IMR-90 (cell line): ENCODE measurements around the gene FRMD3. TPM values are rescaled to one million over a fixed set of nuclear protein-coding genes. Genes with fewer than 3 reads are reported as not detected.

Experiments used
- ATAC-seq: fragments of 200-7000 bp; cut with Tn5 transposase; 2 replicates; pipeline ENCODE4 v1.9.1; 2020; ENCODE audit warnings: low read depth, mild to moderate bottlenecking, moderate library complexity
- BruUV-seq: library from RNA; stranded (reverse); fragments of 400-500 nt; replicated peaks from 2 replicates; lab custom pipeline; 2021; lab: Mats Ljungman, UMichigan
- CTCF ChIA-PET: fragments of 300-600 bp; formaldehyde crosslinking; extraction: SDS; loops from one replicate; lab custom pipeline; 2021; ENCODE audit warnings: antibody characterized with exemption; lab: Yijun Ruan, JAX
- POLR2A ChIA-PET: fragments of 300-600 bp; sonication (Branson Sonifier 250); formaldehyde crosslinking; loops from one replicate; lab custom pipeline; 2022; ENCODE audit warnings: antibody characterized with exemption; ENCODE audit not compliant: unreplicated experiment; lab: Charles Lee
- DNase-seq: peaks from one replicate; pipeline ENCODE4 v3.0.0; 2013
- H2AFZ ChIP-seq: replicated peaks from 2 replicates; pipeline ENCODE3; 2013; ENCODE audit warnings: low read length, mild to moderate bottlenecking; ENCODE audit not compliant: poor library complexity
- H2AK5ac ChIP-seq: 2 replicates; pipeline ENCODE4 v1.6.1; 2013; ENCODE audit warnings: low read depth, low read length, inconsistent platforms
- H2AK9ac ChIP-seq: replicated peaks from 2 replicates; pipeline ENCODE3; 2013; ENCODE audit warnings: mild to moderate bottlenecking, low read depth, low read length, moderate library complexity; ENCODE audit not compliant: poor library complexity
- H2BK120ac ChIP-seq: 2 replicates; pipeline ENCODE4 v1.6.1; 2013; ENCODE audit warnings: low read depth, low read length, inconsistent platforms
- H2BK15ac ChIP-seq: 3 replicates; pipeline ENCODE4 v1.6.1; 2013; ENCODE audit warnings: low read depth, low read length, inconsistent platforms
- H2BK20ac ChIP-seq: 2 replicates; pipeline ENCODE4 v1.6.1; 2013; ENCODE audit warnings: low read depth, mild to moderate bottlenecking, inconsistent platforms, low read length, moderate library complexity
- H2BK5ac ChIP-seq: 2 replicates; pipeline ENCODE4 v1.6.1; 2013; ENCODE audit warnings: mild to moderate bottlenecking, low read depth, low read length, inconsistent platforms; ENCODE audit not compliant: poor library complexity, severe bottlenecking
- H3K14ac ChIP-seq: replicated peaks from 2 replicates; pipeline ENCODE4 v1.6.1; 2013; ENCODE audit warnings: low read depth, low read length, inconsistent platforms
- H3K18ac ChIP-seq: 2 replicates; pipeline ENCODE4 v1.6.1; 2013; ENCODE audit warnings: low read depth, low read length, control low read depth
- H3K23ac ChIP-seq: 2 replicates; pipeline ENCODE4 v1.6.1; 2013; ENCODE audit warnings: low read depth, low read length, inconsistent platforms
- H3K27ac ChIP-seq: 2 replicates; pipeline ENCODE4 v1.5.1; 2013; ENCODE audit warnings: mild to moderate bottlenecking, control low read depth, low read length; ENCODE audit not compliant: insufficient read depth
- H3K27me3 ChIP-seq: 2 replicates; pipeline ENCODE4 v1.6.1; 2013; ENCODE audit warnings: low read length; ENCODE audit not compliant: control insufficient read depth, insufficient read depth
- H3K36me3 ChIP-seq: 2 replicates; pipeline ENCODE4 v1.6.1; 2013; ENCODE audit warnings: low read length, mixed read lengths; ENCODE audit not compliant: control insufficient read depth, insufficient read depth
- H3K4ac ChIP-seq: 2 replicates; pipeline ENCODE4 v1.6.1; 2013; ENCODE audit warnings: low read depth, low read length, inconsistent platforms
- H3K4me1 ChIP-seq: 2 replicates; pipeline ENCODE4 v1.6.1; 2013; ENCODE audit warnings: low read length, mixed read lengths; ENCODE audit not compliant: control insufficient read depth, insufficient read depth
- H3K4me2 ChIP-seq: 2 replicates; pipeline ENCODE4 v1.6.1; 2013; ENCODE audit warnings: low read depth, mild to moderate bottlenecking, control low read depth, low read length, moderate library complexity
- H3K4me3 ChIP-seq: 2 replicates; pipeline ENCODE4 v1.5.1; 2013; ENCODE audit warnings: low read depth, mild to moderate bottlenecking, control low read depth, low read length, moderate library complexity; ENCODE audit not compliant: insufficient read depth
- H3K56ac ChIP-seq: 2 replicates; pipeline ENCODE4 v1.6.1; 2013; ENCODE audit warnings: low read length, inconsistent platforms; ENCODE audit not compliant: insufficient read depth; ENCODE audit errors: extremely low read depth
- H3K79me1 ChIP-seq, 2 experiments: 2 replicates each; pipeline ENCODE4 v1.6.1; 2013; ENCODE audit warnings: low read length in 2 of 2, inconsistent platforms in 1 of 2, low read depth in 1 of 2
- H3K9ac ChIP-seq: 2 replicates; pipeline ENCODE4 v1.6.1; 2013; ENCODE audit warnings: low read depth, low read length, control low read depth
- H3K9me1 ChIP-seq: 2 replicates; pipeline ENCODE4 v1.6.1; 2013; ENCODE audit warnings: low read length, inconsistent platforms; ENCODE audit not compliant: insufficient read depth
- H3K9me3 ChIP-seq: 2 replicates; pipeline ENCODE4 v1.6.1; 2013; ENCODE audit warnings: low read length; ENCODE audit not compliant: control insufficient read depth, insufficient read depth
- H4K20me1 ChIP-seq: 2 replicates; pipeline ENCODE4 v1.6.1; 2013; ENCODE audit warnings: low read length, inconsistent platforms; ENCODE audit not compliant: insufficient read depth
- H4K5ac ChIP-seq: 2 replicates; pipeline ENCODE4 v1.6.1; 2013; ENCODE audit warnings: mild to moderate bottlenecking, low read depth, low read length, control low read depth
- H4K8ac ChIP-seq, 2 experiments: 2 replicates each; pipeline ENCODE4 v1.6.1; 2013; ENCODE audit warnings: low read depth in 2 of 2, low read length in 2 of 2, control low read depth in 1 of 2, inconsistent platforms in 1 of 2
- H4K91ac ChIP-seq: 2 replicates; pipeline ENCODE4 v1.6.1; 2013; ENCODE audit warnings: low read depth, low read length, inconsistent platforms; ENCODE audit not compliant: insufficient read depth
- CEBPB ChIP-seq: IDR thresholded peaks from 2 replicates; pipeline ENCODE4 v1.6.1; 2012; ENCODE audit warnings: low read depth, low read length, improper control_type of control experiment
- CHD1 ChIP-seq: IDR thresholded peaks from 2 replicates; pipeline ENCODE4 v1.6.1; 2012; ENCODE audit warnings: low read depth, low read length, improper control_type of control experiment
- FOS ChIP-seq: fragments of 150-350 bp; IDR thresholded peaks from 2 replicates; pipeline ENCODE4 v1.6.1; 2016; ENCODE audit warnings: low read depth, low read length
- MAFK ChIP-seq: IDR thresholded peaks from 2 replicates; pipeline ENCODE4 v1.6.1; 2012; ENCODE audit warnings: low read depth, low read length, improper control_type of control experiment
- NFE2L2 ChIP-seq: fragments of 150-350 bp; IDR thresholded peaks from 2 replicates; pipeline ENCODE4 v1.6.1; 2016; ENCODE audit warnings: low read depth, mild to moderate bottlenecking, low read length
- POLR2A ChIP-seq: IDR thresholded peaks from 2 replicates; pipeline ENCODE4 v1.6.1; 2012; ENCODE audit warnings: mild to moderate bottlenecking, low read depth, low read length
- RCOR1 ChIP-seq: IDR thresholded peaks from 2 replicates; pipeline ENCODE4 v1.6.1; 2012; ENCODE audit warnings: mild to moderate bottlenecking, low read length, improper control_type of control experiment; ENCODE audit not compliant: insufficient replicate concordance
- WGBS, 2 experiments: methylation state at CpG; one replicate each; pipeline versions ENCODE4 v1.1.5 to v1.1.7; 2013; ENCODE audit warnings: missing lambda C conversion rate in 2 of 2; ENCODE audit not compliant: insufficient read length in 1 of 2; ENCODE audit errors: extremely low coverage in 2 of 2; 5-methylcytosine and 5-hydroxymethylcytosine counted together
- dilution Hi-C: fragments of 300-500 bp; cut with HindIII; formaldehyde crosslinking; loops from one replicate; pipeline ENCODE4 v1.14.3; 2018; ENCODE audit warnings: low sequenced_read_pairs; ENCODE audit not compliant: unreplicated experiment
- in situ Hi-C: fragments of 300-500 bp; cut with MboI; formaldehyde crosslinking; loops from 3 replicates; pipeline ENCODE4 v1.14.3; 2019; ENCODE audit warnings: low sequenced_read_pairs, inconsistent platforms, mixed read lengths
- intact Hi-C: fragments of 100-400 bp; cut with micrococcal nuclease; formaldehyde crosslinking; loops from 2 replicates; pipeline ENCODE4 v1.10.0; 2022
- polyA plus RNA-seq, 3 experiments: library from polyadenylated mRNA; depleted of rRNA; stranded (reverse); fragments of >200 nt; gene quantifications; 2 replicates each; pipeline ENCODE4 v1.2.3, GENCODE V29; 2012; ENCODE audit warnings: low replicate concordance in 1 of 3
- total RNA-seq: library from RNA; depleted of rRNA; stranded (reverse); fragments of >200 nt; gene quantifications from 2 replicates; pipeline ENCODE4 v1.2.3, GENCODE V29; 2012

The FRMD3 gene
- total and polyA plus RNA-seq, 2 of the 4 experiments (the other 2 are of a cell fraction), result 0.02 to 0.18 TPM

- POLR2A ChIA-PET, result no interaction called here
- Histone ChIP-seq H3K23ac (no peak overlapping the region), H3K4me2 (no peak overlapping the region), H3K9ac (no peak overlapping the region), H3K79me1 (no peaks in the 10 kb centered on the region), H3K14ac (no peak overlapping the region), H3K9me3 (no peaks in the 10 kb centered on the region), H3K9me1 (no peaks in the 10 kb centered on the region), H3K18ac (no peak overlapping the region), H4K20me1 (no peaks in the 10 kb centered on the region), H2BK120ac (no peak overlapping the region), H2AK5ac (no peak overlapping the region), H3K27me3 (peaks cover 11% of the 10 kb centered on the region; the same call in 1 of the 2 replicates), H2AFZ (no peak overlapping the region), H3K36me3 (no peaks in the 10 kb centered on the region), H2AK9ac (no peak overlapping the region), H3K4me3 (no peak overlapping the region), H3K4ac (no peak overlapping the region), H2BK5ac (no peak overlapping the region), H4K5ac (no peak overlapping the region), H4K91ac (no peak overlapping the region), H3K56ac (no peak overlapping the region), H3K27ac (no peak overlapping the region), H2BK15ac (no peak overlapping the region), H3K4me1 (no peaks in the 10 kb centered on the region), H4K8ac (no peak overlapping the region), H2BK20ac (no peak overlapping the region)
- DNase-seq (no peak), ATAC-seq (no peak)
- dilution Hi-C loops, result no loop called here
- intact Hi-C loops, result no loop called here
- no CpG with 5 or more reads among the region's 2 CpGs for WGBS, 2 experiments
- TF ChIP-seq CHD1 (no peak), NFE2L2 (no peak), CEBPB (no peak), RCOR1 (no peak), POLR2A (no peak), FOS (no peak), MAFK (no peak)
- BruUV-seq, result no TSS peak
- CTCF ChIA-PET, result no interaction called here
- in situ Hi-C loops, result no loop called here
Measured at GRCh38 chr9:83533296-83533695, 4.9 kb downstream of the FRMD3 start.
